KMS-11 (cell line): ENCODE measurements around the gene DMD.

Source experiments
- H2AFZ ChIP-seq: fragments of 200-600 bp; sonication (generic); 2 replicates; pipeline ENCODE4 v1.6.1; 2016; ENCODE audit warnings: antibody characterized with exemption, mixed run types, low read depth
- H3K27ac ChIP-seq: fragments of 200-600 bp; sonication (generic); 2 replicates; pipeline ENCODE4 v1.6.1; 2016; ENCODE audit warnings: mild to moderate bottlenecking, mixed run types
- H3K27me3 ChIP-seq: fragments of 200-600 bp; sonication (generic); 2 replicates; pipeline ENCODE4 v1.6.1; 2017; ENCODE audit warnings: mild to moderate bottlenecking, low read depth, mixed run types, moderate library complexity; ENCODE audit not compliant: insufficient read depth
- H3K36me3 ChIP-seq: fragments of 200-600 bp; sonication (generic); 2 replicates; pipeline ENCODE4 v1.6.1; 2017; ENCODE audit warnings: mild to moderate bottlenecking, mixed run types; ENCODE audit not compliant: insufficient read depth
- H3K4me1 ChIP-seq: fragments of 200-600 bp; sonication (generic); 2 replicates; pipeline ENCODE4 v1.6.1; 2016; ENCODE audit warnings: mild to moderate bottlenecking, low read depth, mixed run types; ENCODE audit not compliant: poor library complexity, severe bottlenecking
- H3K4me2 ChIP-seq: fragments of 200-600 bp; sonication (generic); 2 replicates; pipeline ENCODE4 v1.7.0; 2016; ENCODE audit warnings: mild to moderate bottlenecking, mixed run types
- H3K4me3 ChIP-seq: fragments of 200-600 bp; sonication (generic); IDR thresholded peaks from 2 replicates; pipeline ENCODE4 v1.6.1; 2017; ENCODE audit warnings: low read depth, low read length, mixed read lengths; ENCODE audit not compliant: insufficient read depth
- H3K79me2 ChIP-seq: fragments of 200-600 bp; sonication (generic); 2 replicates; pipeline ENCODE4 v1.6.1; 2016; ENCODE audit warnings: low read depth, mixed run types; ENCODE audit not compliant: insufficient read depth
- H3K9ac ChIP-seq: fragments of 200-600 bp; sonication (generic); 2 replicates; pipeline ENCODE4 v1.6.1; 2016; ENCODE audit warnings: mild to moderate bottlenecking, mixed run types
- H4K20me1 ChIP-seq: fragments of 200-600 bp; sonication (generic); 2 replicates; pipeline ENCODE4 v1.6.1; 2016; ENCODE audit warnings: mild to moderate bottlenecking, mixed run types; ENCODE audit not compliant: insufficient read depth
- TF ChIP-seq, protein P1 (sequence below): fragments of 200-600 bp; sonication (generic); conservative IDR thresholded peaks from 2 replicates; pipeline ENCODE4 v1.6.1; 2017; ENCODE audit warnings: low read depth, mild to moderate bottlenecking, antibody characterized with exemption, low read length, moderate library complexity, mixed read lengths

The DMD gene

DNA sequence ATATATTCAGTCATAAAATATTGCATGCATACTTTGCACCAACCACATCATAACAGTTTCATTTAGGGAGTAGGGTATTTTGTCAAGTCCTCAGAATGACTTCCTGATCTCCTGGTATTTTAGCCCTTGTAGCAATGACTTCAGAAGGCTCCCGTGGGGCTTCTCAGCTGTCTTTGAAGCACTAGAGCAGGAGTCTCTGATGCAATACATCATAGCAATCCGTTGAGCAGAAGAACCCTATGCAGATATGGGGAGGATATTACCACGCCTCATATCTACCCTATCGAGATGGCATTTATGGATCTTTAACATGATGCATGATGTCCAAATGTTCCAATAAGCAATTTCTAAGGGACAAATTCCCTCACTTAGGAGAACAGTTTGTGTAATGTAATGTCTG, 1765.8 kb downstream of the DMD start:
- no peak overlapping the region for H3K4me3 ChIP-seq
- no peak overlapping the region for H3K27ac ChIP-seq
- no peaks in the 10 kb centered on the region for H3K79me2 ChIP-seq
- TF ChIP-seq, protein P1, sequence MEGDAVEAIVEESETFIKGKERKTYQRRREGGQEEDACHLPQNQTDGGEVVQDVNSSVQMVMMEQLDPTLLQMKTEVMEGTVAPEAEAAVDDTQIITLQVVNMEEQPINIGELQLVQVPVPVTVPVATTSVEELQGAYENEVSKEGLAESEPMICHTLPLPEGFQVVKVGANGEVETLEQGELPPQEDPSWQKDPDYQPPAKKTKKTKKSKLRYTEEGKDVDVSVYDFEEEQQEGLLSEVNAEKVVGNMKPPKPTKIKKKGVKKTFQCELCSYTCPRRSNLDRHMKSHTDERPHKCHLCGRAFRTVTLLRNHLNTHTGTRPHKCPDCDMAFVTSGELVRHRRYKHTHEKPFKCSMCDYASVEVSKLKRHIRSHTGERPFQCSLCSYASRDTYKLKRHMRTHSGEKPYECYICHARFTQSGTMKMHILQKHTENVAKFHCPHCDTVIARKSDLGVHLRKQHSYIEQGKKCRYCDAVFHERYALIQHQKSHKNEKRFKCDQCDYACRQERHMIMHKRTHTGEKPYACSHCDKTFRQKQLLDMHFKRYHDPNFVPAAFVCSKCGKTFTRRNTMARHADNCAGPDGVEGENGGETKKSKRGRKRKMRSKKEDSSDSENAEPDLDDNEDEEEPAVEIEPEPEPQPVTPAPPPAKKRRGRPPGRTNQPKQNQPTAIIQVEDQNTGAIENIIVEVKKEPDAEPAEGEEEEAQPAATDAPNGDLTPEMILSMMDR, result no peak
- H3K4me2 ChIP-seq, result no peak overlapping the region
- H3K27me3 ChIP-seq, result no peaks in the 10 kb centered on the region
- no peaks in the 10 kb centered on the region for H4K20me1 ChIP-seq
- H3K36me3 ChIP-seq, result no peaks in the 10 kb centered on the region
- H2AFZ ChIP-seq, result no peak overlapping the region
- H3K9ac ChIP-seq, result no peak overlapping the region
- no peaks in the 10 kb centered on the region for H3K4me1 ChIP-seq

DNA sequence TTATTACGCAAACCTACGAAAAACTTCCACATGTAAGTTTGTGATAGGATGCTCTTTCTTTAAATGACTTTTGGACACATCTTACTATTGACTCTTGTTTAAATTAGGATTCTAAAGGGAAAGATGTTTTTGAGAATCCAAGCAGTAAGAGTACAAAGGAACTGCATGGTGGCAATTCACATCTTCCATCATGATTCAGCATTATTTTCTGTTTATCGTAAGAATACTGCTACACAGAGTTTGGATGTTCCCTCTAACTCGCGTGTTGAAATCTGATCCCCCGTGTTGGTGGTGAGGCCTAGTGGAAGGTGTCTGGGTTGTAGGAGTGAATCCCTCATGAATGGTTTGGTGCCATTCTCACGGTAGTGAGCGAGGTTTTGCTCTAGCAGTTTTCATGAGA, 1767.7 kb downstream of the DMD start:
- TF ChIP-seq, protein P1, result no peak
- Histone ChIP-seq H3K9ac (no peak overlapping the region), H3K4me3 (no peak overlapping the region), H2AFZ (no peak overlapping the region), H3K36me3 (no peaks in the 10 kb centered on the region), H3K4me1 (no peaks in the 10 kb centered on the region), H3K27me3 (no peaks in the 10 kb centered on the region), H4K20me1 (no peaks in the 10 kb centered on the region), H3K4me2 (no peak overlapping the region), H3K79me2 (no peaks in the 10 kb centered on the region), H3K27ac (no peak overlapping the region)

GRCh38 chrX:31440546-31440945, 1770.8 kb downstream of the DMD start:
- no peak overlapping the region for H3K4me3 ChIP-seq
- H3K36me3 ChIP-seq, result no peaks in the 10 kb centered on the region
- TF ChIP-seq, protein P1, result no peak
- no peak overlapping the region for H2AFZ ChIP-seq
- no peak overlapping the region for H3K4me2 ChIP-seq
- H3K27me3 ChIP-seq, result no peaks in the 10 kb centered on the region
- no peak overlapping the region for H3K9ac ChIP-seq
- no peaks in the 10 kb centered on the region for H3K4me1 ChIP-seq
- no peaks in the 10 kb centered on the region for H4K20me1 ChIP-seq
- H3K79me2 ChIP-seq, result no peaks in the 10 kb centered on the region
- no peak overlapping the region for H3K27ac ChIP-seq

- H4K20me1 ChIP-seq, result no peaks in the 10 kb centered on the region
- H3K4me3 ChIP-seq, result no peak overlapping the region
- H3K9ac ChIP-seq, result no peak overlapping the region
- TF ChIP-seq, protein P1, result no peak
- H3K4me1 ChIP-seq, result no peaks in the 10 kb centered on the region
- no peaks in the 10 kb centered on the region for H3K27me3 ChIP-seq
- no peak overlapping the region for H2AFZ ChIP-seq
- H3K4me2 ChIP-seq, result no peak overlapping the region
- no peak overlapping the region for H3K27ac ChIP-seq
- no peaks in the 10 kb centered on the region for H3K79me2 ChIP-seq
- H3K36me3 ChIP-seq, result no peaks in the 10 kb centered on the region
Observed at GRCh38 chrX:31436424-31436823, 1774.9 kb downstream of the DMD start.
